GM12801 (cell line): ENCODE results near the gene NDST3.

Experiments used
- CTCF ChIP-seq: IDR thresholded peaks from one replicate; pipeline ENCODE4 v1.5.1; 2011; ENCODE audit warnings: control low read depth; ENCODE audit not compliant: insufficient read length; ENCODE audit errors: extremely low read depth

The NDST3 gene

GRCh38 chr4:118113220-118113619 is 78.9 kb downstream of the NDST3 start:
- TF ChIP-seq CTCF: no peak

GRCh38 chr4:118114720-118115119 is 80.4 kb downstream of the NDST3 start:
- no peak for TF ChIP-seq CTCF

- no peak for TF ChIP-seq CTCF
These were observed 86.0 kb downstream of the NDST3 start for GRCh38 chr4:118120120-118120760.

GRCh38 chr4:118124997-118125396 is 90.7 kb downstream of the NDST3 start:
- no peak for TF ChIP-seq CTCF

- no peak for TF ChIP-seq CTCF
These were observed 105.0 kb downstream of the NDST3 start for GRCh38 chr4:118139241-118139640.

- TF ChIP-seq CTCF: no peak
These were observed 107.0 kb downstream of the NDST3 start for GRCh38 chr4:118141240-118141639.

- TF ChIP-seq CTCF: no peak
These were observed 120.4 kb downstream of the NDST3 start for GRCh38 chr4:118154649-118155048.
